ENCODE data around the gene AVP. TPM values are rescaled to one million over a fixed set of nuclear protein-coding genes. Genes with fewer than 3 reads are reported as not detected.

Gene AVP
- total RNA-seq (0.67 TPM in 1 of 2 replicates, not detected in the other), polyA plus RNA-seq (1.2 and 1.3 TPM in 2 replicates)

GRCh38 chr20:3084283-3084985 lies at the start of gene AVP:
Gene AVP, minus strand, starts transcription at chr20:3084724. Its CDS starts 50 bp downstream, at chr20:3084674.
- H3K79me2 ChIP-seq = no peaks in the 10 kb centered on the region
- no peak within 1 kb of the TSS for H3K4me3 ChIP-seq
- 88% methylated on average over 27 of the region's 28 CpGs for WGBS (ENCODE audit: low lambda C conversion rate, missing lambda C conversion rate)
- H3K4me1 ChIP-seq (ENCODE audit: insufficient read depth) = peaks cover 7% of the 10 kb centered on the region
- no peaks in the 10 kb centered on the region for H3K9me2 ChIP-seq (replicated peaks; ENCODE audit: insufficient read depth)
- H4K20me1 ChIP-seq (ENCODE audit: insufficient read depth, poor library complexity, severe bottlenecking) = no peaks in the 10 kb centered on the region
- no peak for DNase-seq (ENCODE audit: low spot score)
- no peaks in the 10 kb centered on the region for H3K36me3 ChIP-seq (replicated peaks; ENCODE audit: insufficient read depth, low read depth)
- no peak within 1 kb of the TSS for H3K27ac ChIP-seq
- H3K9me3 ChIP-seq (ENCODE audit: low read depth) = no peaks in the 10 kb centered on the region
- H2AFZ ChIP-seq = no peak within 1 kb of the TSS
- peaks cover 33% of the 10 kb centered on the region for H3K27me3 ChIP-seq
- TF ChIP-seq EZH2 (IDR thresholded peaks at IDR 0.05; ENCODE audit: borderline replicate concordance) (no peak), CTCF (IDR thresholded peaks at IDR 0.05; ENCODE audit: poor library complexity) (no peak), EZH2phosphoT487 (IDR thresholded peaks at IDR 0.05; ENCODE audit: low read depth, severe bottlenecking, unreplicated experiment) (no peak)
- H3K4me2 ChIP-seq = no peak within 1 kb of the TSS

- no peaks in the 10 kb centered on the region for H3K9me2 ChIP-seq (replicated peaks; ENCODE audit: insufficient read depth)
- 94% methylated on average over 3 of the region's 3 CpGs for WGBS (ENCODE audit: low lambda C conversion rate, missing lambda C conversion rate)
- no peaks in the 10 kb centered on the region for H3K9me3 ChIP-seq (ENCODE audit: low read depth)
- H2AFZ ChIP-seq = no peak overlapping the region
- no peak overlapping the region for H3K4me2 ChIP-seq
- H3K27ac ChIP-seq = no peak overlapping the region
- H4K20me1 ChIP-seq (ENCODE audit: insufficient read depth, poor library complexity, severe bottlenecking) = peaks cover 3% of the 10 kb centered on the region
- no peaks in the 10 kb centered on the region for H3K36me3 ChIP-seq (replicated peaks; ENCODE audit: insufficient read depth, low read depth)
- TF ChIP-seq EZH2phosphoT487 (IDR thresholded peaks at IDR 0.05; ENCODE audit: low read depth, severe bottlenecking, unreplicated experiment) = no peak
- no peak for TF ChIP-seq EZH2 (IDR thresholded peaks at IDR 0.05; ENCODE audit: borderline replicate concordance)
- TF ChIP-seq CTCF (IDR thresholded peaks at IDR 0.05; ENCODE audit: poor library complexity) = no peak
- no peak for DNase-seq (ENCODE audit: low spot score)
- no peaks in the 10 kb centered on the region for H3K4me1 ChIP-seq (ENCODE audit: insufficient read depth)
- H3K79me2 ChIP-seq = peaks cover 38% of the 10 kb centered on the region
- no peak overlapping the region for H3K4me3 ChIP-seq
- no peaks in the 10 kb centered on the region for H3K27me3 ChIP-seq
These were observed 49.6 kb upstream of the AVP start for GRCh38 chr20:3134151-3134550.

- Histone ChIP-seq H3K9me2 (replicated peaks; ENCODE audit: insufficient read depth) (no peaks in the 10 kb centered on the region), H3K9me3 (ENCODE audit: low read depth) (no peaks in the 10 kb centered on the region), H3K27me3 (no peaks in the 10 kb centered on the region), H3K79me2 (peaks cover 40% of the 10 kb centered on the region), H3K27ac (no peak overlapping the region), H3K4me2 (no peak overlapping the region), H3K4me3 (no peak overlapping the region), H4K20me1 (ENCODE audit: insufficient read depth, poor library complexity, severe bottlenecking) (peaks cover 3% of the 10 kb centered on the region), H2AFZ (no peak overlapping the region), H3K36me3 (replicated peaks; ENCODE audit: insufficient read depth, low read depth) (no peaks in the 10 kb centered on the region), H3K4me1 (ENCODE audit: insufficient read depth) (no peaks in the 10 kb centered on the region)
- DNase-seq (ENCODE audit: low spot score) = no peak
- whole genome bisulfite sequencing (ENCODE audit: low lambda C conversion rate, missing lambda C conversion rate) = 84% methylated on average over 2 of the region's 2 CpGs
- TF ChIP-seq EZH2phosphoT487 (IDR thresholded peaks at IDR 0.05; ENCODE audit: low read depth, severe bottlenecking, unreplicated experiment) = no peak
- TF ChIP-seq EZH2 (IDR thresholded peaks at IDR 0.05; ENCODE audit: borderline replicate concordance) = no peak
- TF ChIP-seq CTCF (IDR thresholded peaks at IDR 0.05; ENCODE audit: poor library complexity) = no peak
These were observed 48.6 kb upstream of the AVP start for GRCh38 chr20:3133155-3133554.

Data from hepatocyte (in vitro differentiated cells).